Subcutaneous adipose tissue (tissue), 4 donors: ENCODE results near the gene BROX. TPM values are rescaled to one million over a fixed set of nuclear protein-coding genes. Genes with fewer than 3 reads are reported as not detected.

Source experiments
- total RNA-seq, 4 donors: library from RNA; depleted of rRNA; stranded (reverse); fragments of >200 nt; gene quantifications; one replicate each; pipeline ENCODE4 v1.1.0, GENCODE V29; 2016
- TF ChIP-seq, protein P1 (sequence below): fragments of 450-650 bp; IDR thresholded peaks from one replicate; pipeline ENCODE4 v1.5.1; 2016; ENCODE audit warnings: low read depth, mild to moderate bottlenecking, control low read depth, antibody characterized with exemption, moderate library complexity

The BROX gene
- total RNA-seq, 4 donors from 2014 or later = 34.1 to 65.4 (median 57.8) TPM

DNA sequence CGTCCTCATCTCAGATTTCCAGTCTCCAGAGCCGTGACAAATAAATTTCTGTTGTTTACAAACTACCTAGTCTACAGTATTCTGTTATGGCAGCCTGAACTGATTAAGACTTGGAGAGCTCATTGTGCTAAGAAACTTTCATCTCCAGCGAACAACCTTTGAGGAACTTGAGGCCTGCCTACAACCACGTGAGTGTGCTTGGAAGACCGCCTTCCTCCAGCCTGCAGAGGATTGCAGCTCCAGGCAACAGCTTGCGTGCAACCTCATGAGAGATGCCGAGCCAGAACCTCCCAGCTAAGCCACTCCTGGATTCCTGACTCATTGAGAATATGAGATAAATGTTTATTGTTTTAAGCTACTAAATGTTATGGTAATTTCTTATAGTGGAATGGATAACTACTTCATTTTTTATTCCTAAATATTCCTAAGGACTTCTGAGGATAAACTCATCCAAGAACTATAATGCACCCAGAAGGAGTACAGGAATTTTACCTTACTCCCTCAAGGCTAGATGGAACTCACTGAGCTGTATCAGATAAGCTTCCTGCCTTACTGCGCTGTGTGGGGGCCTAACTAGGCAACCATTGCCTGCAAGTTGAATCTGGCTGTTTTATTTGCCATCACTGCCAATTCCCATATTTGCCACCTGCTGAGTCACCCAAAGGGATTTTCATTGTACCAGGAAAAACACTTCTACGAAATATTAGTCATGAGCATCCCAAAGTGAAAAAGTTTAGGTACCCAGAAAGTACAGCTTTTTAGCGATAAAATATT is 42.2 kb downstream of the BROX start:
- TF ChIP-seq, protein P1, sequence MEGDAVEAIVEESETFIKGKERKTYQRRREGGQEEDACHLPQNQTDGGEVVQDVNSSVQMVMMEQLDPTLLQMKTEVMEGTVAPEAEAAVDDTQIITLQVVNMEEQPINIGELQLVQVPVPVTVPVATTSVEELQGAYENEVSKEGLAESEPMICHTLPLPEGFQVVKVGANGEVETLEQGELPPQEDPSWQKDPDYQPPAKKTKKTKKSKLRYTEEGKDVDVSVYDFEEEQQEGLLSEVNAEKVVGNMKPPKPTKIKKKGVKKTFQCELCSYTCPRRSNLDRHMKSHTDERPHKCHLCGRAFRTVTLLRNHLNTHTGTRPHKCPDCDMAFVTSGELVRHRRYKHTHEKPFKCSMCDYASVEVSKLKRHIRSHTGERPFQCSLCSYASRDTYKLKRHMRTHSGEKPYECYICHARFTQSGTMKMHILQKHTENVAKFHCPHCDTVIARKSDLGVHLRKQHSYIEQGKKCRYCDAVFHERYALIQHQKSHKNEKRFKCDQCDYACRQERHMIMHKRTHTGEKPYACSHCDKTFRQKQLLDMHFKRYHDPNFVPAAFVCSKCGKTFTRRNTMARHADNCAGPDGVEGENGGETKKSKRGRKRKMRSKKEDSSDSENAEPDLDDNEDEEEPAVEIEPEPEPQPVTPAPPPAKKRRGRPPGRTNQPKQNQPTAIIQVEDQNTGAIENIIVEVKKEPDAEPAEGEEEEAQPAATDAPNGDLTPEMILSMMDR = no peak

DNA sequence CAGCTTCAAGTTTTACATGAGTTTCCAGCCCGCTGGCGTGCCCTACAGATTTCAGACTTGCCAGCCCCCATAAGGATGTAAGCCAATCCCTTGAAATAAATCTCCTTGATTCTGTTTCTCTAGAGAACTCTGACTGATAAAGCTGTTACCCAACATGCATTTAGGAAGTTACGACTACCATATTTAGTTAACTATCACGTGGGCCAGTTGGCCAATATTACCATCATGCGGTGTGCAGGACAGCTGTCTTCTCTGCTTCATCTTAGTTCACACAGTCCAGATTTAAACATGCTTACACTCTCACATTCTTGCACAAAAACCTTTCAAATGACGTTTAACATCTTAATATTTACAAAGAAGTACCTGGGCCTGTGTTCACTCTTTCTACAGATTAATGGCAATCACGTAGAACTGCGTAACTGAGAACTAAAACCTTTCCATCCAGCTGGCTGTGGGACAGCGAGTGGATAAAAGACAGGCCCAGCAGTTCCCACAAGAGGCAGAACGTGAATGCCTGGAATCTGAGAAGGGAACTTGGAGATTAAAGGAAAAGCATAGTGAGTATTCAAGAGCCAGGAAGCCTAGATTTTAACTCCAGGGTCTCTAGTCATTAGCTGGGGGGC is 45.4 kb downstream of the BROX start:
- TF ChIP-seq, protein P1 = no peak

DNA sequence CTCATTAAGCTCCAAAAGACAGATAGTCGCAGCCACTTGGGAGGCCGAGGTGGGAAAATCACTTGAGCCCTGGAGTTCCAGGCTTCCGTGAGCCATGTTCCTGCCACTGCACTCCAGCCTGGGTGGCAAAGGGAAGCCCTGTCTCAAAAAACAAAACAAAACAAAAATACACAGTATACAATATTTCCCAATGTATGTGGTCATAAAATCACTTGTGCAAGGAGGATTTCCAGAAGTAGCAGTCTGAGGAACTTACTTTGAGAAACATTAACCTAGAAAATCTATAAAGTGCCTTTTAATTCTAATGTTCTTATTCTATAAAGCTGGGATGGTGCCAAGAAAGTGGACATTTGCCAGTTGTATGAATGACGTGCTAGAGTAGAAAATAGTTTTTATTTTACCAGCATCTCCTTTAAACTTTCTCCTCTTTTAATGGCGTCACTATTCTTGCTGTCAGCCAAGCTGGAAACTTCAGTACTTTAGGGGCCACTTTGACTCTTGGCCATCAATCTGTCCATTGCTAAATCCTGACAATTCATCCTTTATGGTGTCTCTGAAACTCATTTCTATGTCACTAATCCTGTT is 47.2 kb downstream of the BROX start:
- TF ChIP-seq, protein P1 = no peak

DNA sequence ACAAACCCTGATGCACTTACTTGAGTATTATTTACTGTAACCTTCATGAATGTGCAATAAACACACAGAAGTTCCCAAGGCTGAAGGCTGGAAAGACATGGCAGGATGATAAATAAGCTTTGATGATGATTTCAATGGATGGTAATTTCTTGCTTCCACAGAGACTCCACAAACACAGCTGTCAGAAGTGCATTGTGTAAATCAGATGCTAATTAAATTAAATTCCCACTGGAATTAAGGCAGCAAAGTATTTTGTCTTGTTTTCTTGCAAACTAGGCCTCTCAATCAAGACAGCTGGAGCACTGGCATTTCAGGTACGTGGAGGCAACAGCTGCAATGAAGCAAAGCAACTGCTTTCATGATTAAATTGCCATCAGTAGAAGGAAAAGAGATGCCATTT is 48.7 kb downstream of the BROX start:
- TF ChIP-seq, protein P1 = no peak

DNA sequence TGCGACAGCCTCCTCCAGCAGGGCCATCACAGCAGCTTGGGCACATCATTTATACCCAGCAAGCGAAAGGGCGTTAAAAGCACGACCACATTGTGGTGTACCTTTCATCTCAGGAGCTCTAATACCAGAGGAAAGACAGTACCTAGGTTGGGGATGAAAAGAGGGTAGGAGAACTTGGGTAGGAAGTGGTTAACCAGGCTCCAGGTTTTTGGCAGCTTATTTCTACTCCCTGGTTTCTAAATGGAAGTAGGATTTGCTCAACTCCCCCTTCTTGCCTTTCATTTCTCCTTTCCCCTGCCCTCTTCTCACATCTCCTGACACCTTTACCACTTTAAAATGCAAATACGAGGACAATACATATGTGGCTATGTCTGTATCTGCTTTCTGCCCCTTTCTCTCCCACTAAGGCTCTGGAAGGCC is 54.8 kb downstream of the BROX start:
- TF ChIP-seq, protein P1 = no peak

DNA sequence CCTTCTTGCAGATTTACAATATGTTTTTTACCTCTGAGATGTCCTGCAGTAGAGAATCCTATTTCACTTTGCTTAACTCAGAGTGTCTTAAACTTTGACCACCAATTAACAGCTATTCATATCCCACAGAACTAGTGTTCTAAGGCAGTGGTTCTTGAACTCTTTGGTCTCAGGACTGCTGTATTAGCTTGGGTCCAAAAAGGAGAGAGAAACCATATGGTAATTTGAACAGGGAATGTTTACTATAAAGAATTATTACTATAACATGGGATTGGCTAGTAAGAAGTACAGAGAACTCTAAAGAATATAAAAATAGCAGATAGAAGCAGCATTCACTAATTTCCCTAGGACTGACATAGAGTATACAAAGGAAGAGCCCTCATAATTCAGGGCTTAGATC is 56.2 kb downstream of the BROX start:
- TF ChIP-seq, protein P1 = no peak

DNA sequence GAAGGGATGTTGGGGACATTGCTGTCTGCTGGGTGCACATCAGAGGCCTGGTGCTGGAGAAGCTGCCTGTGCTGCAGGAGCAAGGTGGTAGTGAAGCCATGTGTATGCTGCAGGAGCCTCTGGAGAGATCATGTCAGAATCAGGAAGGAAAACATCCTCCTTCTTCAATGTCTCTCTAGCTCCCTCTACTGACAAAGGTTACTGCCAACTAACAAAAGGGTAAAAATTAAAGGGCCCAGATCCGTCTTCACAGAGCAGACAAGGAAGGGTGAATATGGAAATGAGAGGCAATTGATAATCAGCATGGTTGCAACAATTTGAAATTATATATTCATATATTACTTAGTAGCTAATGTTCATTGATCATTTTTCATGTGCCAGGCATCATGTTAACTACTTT is 56.8 kb downstream of the BROX start:
- TF ChIP-seq, protein P1 = no peak
